Neutrophil (primary cell): ENCODE measurements around the gene IER3.

Source experiments
- H3K27ac ChIP-seq: fragments of 200-600 bp; sonication (generic); 2 replicates; pipeline ENCODE4 v1.5.1; 2016; ENCODE audit warnings: mild to moderate bottlenecking, moderate library complexity
- H3K27me3 ChIP-seq: fragments of 200-600 bp; sonication (generic); 2 replicates; pipeline ENCODE4 v1.6.0; 2016; ENCODE audit warnings: mild to moderate bottlenecking
- H3K36me3 ChIP-seq: fragments of 200-600 bp; sonication (generic); 2 replicates; pipeline ENCODE4 v1.5.1; 2017
- H3K4me1 ChIP-seq, 2 experiments: fragments of 200-600 bp in 1 of 2; sonication (generic) in 1 of 2; 1 replicate in 1 of 2; 2 replicates in 1 of 2; pipeline versions ENCODE4 v1.5.1 to v1.6.1; 2013 to 2016; ENCODE audit warnings: low read depth in 1 of 2, low read length in 1 of 2, mild to moderate bottlenecking in 1 of 2, moderate library complexity in 1 of 2; ENCODE audit not compliant: control insufficient read depth in 1 of 2, insufficient read depth in 1 of 2
- H3K4me3 ChIP-seq, 2 experiments: fragments of 200-600 bp in 1 of 2; sonication (generic) in 1 of 2; 1 replicate in 1 of 2; 2 replicates in 1 of 2; pipeline ENCODE4 v1.5.1; 2013 to 2016; ENCODE audit warnings: low read depth in 1 of 2, low read length in 1 of 2, mild to moderate bottlenecking in 1 of 2, moderate library complexity in 1 of 2
- H3K9me3 ChIP-seq: fragments of 200-600 bp; sonication (generic); 2 replicates; pipeline ENCODE4 v1.5.1; 2016
- TF ChIP-seq, protein P1 (sequence below): fragments of 200-600 bp; sonication (generic); IDR thresholded peaks from 2 replicates; pipeline ENCODE4 v1.5.1; 2016; ENCODE audit warnings: antibody characterized with exemption

The IER3 gene

DNA sequence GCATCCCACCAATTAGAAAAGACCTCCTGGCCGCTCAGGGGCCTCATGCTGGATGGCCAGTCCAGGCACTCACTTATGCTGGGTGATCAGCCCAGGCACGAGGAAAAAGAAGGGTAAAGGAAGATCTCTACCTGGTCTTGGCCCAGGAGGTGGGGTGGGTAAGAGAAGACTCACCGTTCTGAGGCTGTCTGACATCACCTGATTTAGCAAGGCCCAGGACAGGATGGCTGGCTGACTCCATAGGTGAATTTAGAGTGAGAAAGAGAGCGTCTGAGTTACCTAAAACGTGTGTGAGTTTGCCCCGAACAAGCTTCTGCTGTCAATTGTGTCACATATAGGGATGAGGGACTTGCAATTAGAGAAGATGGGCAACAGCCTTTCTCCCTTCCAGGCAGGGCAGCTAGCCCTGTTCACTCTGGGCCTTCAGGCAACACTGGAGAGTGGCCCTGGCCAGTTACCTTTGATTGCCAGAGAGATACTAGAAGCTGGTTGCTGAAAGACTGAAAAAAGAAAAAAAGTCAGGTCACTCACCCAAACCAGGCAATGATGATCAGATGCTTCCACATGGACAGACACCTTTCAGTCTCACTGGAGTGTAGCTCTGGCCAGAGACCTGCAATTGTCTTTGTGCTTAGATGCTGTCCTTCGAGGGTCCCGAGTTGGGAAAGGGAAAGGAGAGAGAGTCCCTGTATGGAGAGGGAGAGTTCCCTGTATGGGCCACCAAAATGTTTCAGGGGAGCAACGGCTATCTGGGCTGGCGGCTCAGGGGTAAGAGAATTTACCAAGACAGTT, 35.7 kb upstream of the IER3 start:
- H3K36me3 ChIP-seq, result no peaks in the 10 kb centered on the region
- H3K9me3 ChIP-seq, result no peaks in the 10 kb centered on the region
- no peaks in the 10 kb centered on the region for H3K27me3 ChIP-seq
- H3K4me3 ChIP-seq, result peak overlapping the region in 1 of 2 experiments; percentile 35
- peak overlapping the region; percentile 69 for H3K27ac ChIP-seq
- TF ChIP-seq, protein P1, sequence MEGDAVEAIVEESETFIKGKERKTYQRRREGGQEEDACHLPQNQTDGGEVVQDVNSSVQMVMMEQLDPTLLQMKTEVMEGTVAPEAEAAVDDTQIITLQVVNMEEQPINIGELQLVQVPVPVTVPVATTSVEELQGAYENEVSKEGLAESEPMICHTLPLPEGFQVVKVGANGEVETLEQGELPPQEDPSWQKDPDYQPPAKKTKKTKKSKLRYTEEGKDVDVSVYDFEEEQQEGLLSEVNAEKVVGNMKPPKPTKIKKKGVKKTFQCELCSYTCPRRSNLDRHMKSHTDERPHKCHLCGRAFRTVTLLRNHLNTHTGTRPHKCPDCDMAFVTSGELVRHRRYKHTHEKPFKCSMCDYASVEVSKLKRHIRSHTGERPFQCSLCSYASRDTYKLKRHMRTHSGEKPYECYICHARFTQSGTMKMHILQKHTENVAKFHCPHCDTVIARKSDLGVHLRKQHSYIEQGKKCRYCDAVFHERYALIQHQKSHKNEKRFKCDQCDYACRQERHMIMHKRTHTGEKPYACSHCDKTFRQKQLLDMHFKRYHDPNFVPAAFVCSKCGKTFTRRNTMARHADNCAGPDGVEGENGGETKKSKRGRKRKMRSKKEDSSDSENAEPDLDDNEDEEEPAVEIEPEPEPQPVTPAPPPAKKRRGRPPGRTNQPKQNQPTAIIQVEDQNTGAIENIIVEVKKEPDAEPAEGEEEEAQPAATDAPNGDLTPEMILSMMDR, result no peak
- H3K4me1 ChIP-seq, result peaks cover 75 to 85% of the 10 kb centered on the region in 2 experiments

DNA sequence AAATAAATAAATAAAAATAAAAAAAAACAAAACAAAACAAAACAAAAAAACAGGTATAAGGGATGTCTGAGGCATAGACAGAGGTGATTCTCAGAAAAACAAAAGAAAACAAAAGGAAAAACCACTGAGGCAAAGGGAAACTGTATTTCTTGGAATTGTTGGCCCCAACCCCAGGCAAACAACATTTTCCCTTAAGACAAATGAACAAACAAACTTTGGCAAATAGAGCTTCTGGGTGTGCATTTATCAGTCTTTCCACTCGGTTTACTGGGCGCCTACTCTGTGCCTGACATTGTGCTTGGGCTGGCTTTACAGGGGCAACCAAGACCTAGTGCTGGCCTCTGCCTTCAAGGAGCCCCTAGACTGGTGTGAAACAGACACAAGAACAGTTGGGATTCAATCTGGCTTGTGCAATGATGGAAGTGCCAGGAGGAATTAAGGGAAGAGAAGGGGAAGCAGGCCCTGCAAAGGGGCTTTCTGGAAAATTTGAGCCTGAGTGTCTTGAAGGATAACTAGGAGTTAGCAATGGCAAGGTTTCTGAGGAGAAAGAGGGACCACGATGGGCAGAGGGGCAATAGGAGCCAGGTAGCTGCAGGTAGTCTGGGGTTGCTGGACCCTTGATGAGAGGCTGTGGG, 33.8 kb upstream of the IER3 start:
- H3K27ac ChIP-seq, result no peak overlapping the region
- H3K4me1 ChIP-seq, result peaks cover 58 to 66% of the 10 kb centered on the region in 2 experiments

DNA sequence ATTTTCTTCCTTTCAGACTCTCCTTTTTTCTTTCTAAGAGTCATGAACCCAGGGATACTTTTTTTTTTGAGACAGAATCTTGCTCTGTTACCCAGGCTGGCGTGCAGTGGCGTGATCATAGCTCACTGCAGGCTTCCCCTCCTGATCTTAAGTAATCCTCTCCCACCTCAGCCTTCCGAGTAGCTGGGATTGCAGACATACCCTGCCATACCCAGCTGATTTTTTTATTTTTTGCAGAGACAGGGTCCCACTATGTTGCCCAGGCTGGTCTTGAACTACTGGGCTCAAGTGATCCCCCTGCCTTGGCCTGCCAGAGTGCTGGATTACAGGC, 32.8 kb upstream of the IER3 start:
- Histone ChIP-seq H3K4me1 (peaks cover 48 to 56% of the 10 kb centered on the region in 2 experiments), H3K27ac (peak overlapping the region; percentile 1), H3K9me3 (no peaks in the 10 kb centered on the region), H3K27me3 (no peaks in the 10 kb centered on the region), H3K4me3 (no peak overlapping the region), H3K36me3 (no peaks in the 10 kb centered on the region)
- TF ChIP-seq, protein P1, result no peak

More for the DNA sequence above, 33.8 kb upstream of the IER3 start:
- Histone ChIP-seq H3K27me3 (no peaks in the 10 kb centered on the region), H3K4me3 (no peak overlapping the region), H3K9me3 (no peaks in the 10 kb centered on the region), H3K36me3 (no peaks in the 10 kb centered on the region)
- TF ChIP-seq, protein P1, result no peak

DNA sequence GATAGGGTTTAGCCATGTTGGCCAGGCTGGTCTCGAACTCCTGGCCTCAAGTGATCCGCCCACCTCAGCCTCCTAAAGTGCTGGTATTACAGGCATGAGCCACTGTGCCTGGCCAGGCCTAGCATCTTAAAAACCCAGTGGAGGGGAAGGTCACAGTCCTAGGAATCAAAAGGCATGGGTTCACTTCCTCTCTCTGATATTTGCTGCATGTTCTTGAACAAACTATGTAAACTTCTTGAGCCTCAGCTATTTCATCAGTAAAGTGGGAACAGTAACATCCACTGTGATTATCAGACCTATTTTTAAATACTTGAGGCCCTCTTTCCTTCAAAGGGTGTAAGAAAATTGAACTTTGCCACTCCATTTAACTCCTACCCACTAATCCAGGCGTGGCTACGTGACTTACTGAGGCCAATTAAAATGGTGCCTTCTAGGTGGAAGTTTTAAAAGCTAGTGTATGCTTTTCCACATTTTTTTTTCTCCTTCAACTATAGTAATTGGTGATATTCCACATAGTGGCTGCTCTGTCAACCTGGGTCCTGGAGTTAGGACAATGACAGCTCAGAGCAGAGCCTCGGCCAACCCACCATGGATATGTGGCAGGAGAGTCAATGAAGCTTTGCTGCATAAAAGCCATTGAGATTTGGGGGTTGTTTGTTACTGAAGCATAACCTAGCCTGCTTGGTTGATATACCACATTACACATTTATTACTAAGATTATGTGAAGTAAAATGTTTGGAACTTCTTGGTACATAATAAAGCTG, 32.2 kb upstream of the IER3 start:
- Histone ChIP-seq H3K9me3 (no peaks in the 10 kb centered on the region), H3K36me3 (no peaks in the 10 kb centered on the region), H3K27ac (no peak overlapping the region), H3K4me3 (no peak overlapping the region), H3K27me3 (no peaks in the 10 kb centered on the region), H3K4me1 (peaks cover 43 to 51% of the 10 kb centered on the region in 2 experiments)
- TF ChIP-seq, protein P1, result no peak

DNA sequence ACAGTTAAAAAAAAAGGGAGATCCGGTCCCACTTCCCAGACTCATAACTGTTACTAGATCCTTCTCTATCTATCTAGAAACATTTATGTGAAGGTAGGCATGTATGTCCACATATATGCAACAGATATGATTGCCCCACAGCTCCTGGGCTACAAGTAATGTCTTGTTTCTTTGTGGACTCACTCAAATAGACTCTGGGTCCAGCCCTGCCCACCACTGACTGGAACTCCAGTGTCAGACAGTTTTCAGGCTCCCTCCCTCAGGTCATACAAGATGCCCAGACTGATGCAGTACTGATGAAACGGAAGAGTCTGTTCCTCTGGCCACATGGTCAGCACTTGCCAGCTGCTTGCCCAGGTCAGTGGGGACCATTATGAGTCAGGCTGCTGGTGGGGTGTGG, 30.8 kb upstream of the IER3 start:
- H3K4me1 ChIP-seq, result peaks cover 37 to 45% of the 10 kb centered on the region in 2 experiments
- H3K27me3 ChIP-seq, result no peaks in the 10 kb centered on the region
- no peak overlapping the region for H3K4me3 ChIP-seq
- no peaks in the 10 kb centered on the region for H3K9me3 ChIP-seq
- no peaks in the 10 kb centered on the region for H3K36me3 ChIP-seq
- TF ChIP-seq, protein P1, result no peak
- no peak overlapping the region for H3K27ac ChIP-seq
